SHP77 (cell line): ENCODE results near the gene LSAMP.

Experiments
- DNase-seq, 2 experiments: peaks; one replicate each; lab custom pipeline; 2025; lab: John Stamatoyannopoulos, UW

Gene LSAMP

GRCh38 chr3:116052602-116053001 lies 392.7 kb downstream of the LSAMP start:
- no peak for DNase-seq

- no peak for DNase-seq
These were observed 393.7 kb downstream of the LSAMP start for GRCh38 chr3:116051586-116051985.

GRCh38 chr3:116051040-116051439 lies 394.2 kb downstream of the LSAMP start:
- no peak for DNase-seq

GRCh38 chr3:116050311-116050915 lies 394.9 kb downstream of the LSAMP start:
- no peak for DNase-seq

- no peak for DNase-seq
These were observed 396.3 kb downstream of the LSAMP start for GRCh38 chr3:116048991-116049390.

- DNase-seq: no peak
These were observed 398.9 kb downstream of the LSAMP start for GRCh38 chr3:116046350-116046749.

GRCh38 chr3:116045314-116045713 lies 400.0 kb downstream of the LSAMP start:
- DNase-seq: no peak

GRCh38 chr3:116040152-116040551 lies 405.1 kb downstream of the LSAMP start:
- DNase-seq: no peak

- DNase-seq: no peak
These were observed 405.7 kb downstream of the LSAMP start for GRCh38 chr3:116039651-116039985.

- DNase-seq: no peak
These were observed 406.2 kb downstream of the LSAMP start for GRCh38 chr3:116038968-116039650.

GRCh38 chr3:116037954-116038911 lies 407.1 kb downstream of the LSAMP start:
- DNase-seq: no peak

GRCh38 chr3:116035429-116035828 lies 409.9 kb downstream of the LSAMP start:
- no peak for DNase-seq

GRCh38 chr3:116034794-116035193 lies 410.5 kb downstream of the LSAMP start:
- no peak for DNase-seq

GRCh38 chr3:116034086-116034485 lies 411.2 kb downstream of the LSAMP start:
- DNase-seq: no peak

GRCh38 chr3:116033516-116033915 lies 411.8 kb downstream of the LSAMP start:
- no peak for DNase-seq

- DNase-seq: no peak
These were observed 413.1 kb downstream of the LSAMP start for GRCh38 chr3:116032176-116032575.

GRCh38 chr3:116030131-116030850 lies 415.0 kb downstream of the LSAMP start:
- no peak for DNase-seq

GRCh38 chr3:116029266-116029665 lies 416.0 kb downstream of the LSAMP start:
- no peak for DNase-seq

GRCh38 chr3:116028157-116028556 lies 417.1 kb downstream of the LSAMP start:
- no peak for DNase-seq

GRCh38 chr3:116020989-116021388 lies 424.3 kb downstream of the LSAMP start:
- no peak for DNase-seq

GRCh38 chr3:116020495-116020894 lies 424.8 kb downstream of the LSAMP start:
- DNase-seq: no peak

- no peak for DNase-seq
These were observed 426.0 kb downstream of the LSAMP start for GRCh38 chr3:116019254-116019763.
